Limb (tissue), 2 donors: ENCODE data around the gene SPP2.

Experiments
- DNase-seq, 2 donors: peaks; one replicate each; pipeline ENCODE4 v3.0.0-alpha.2; 2016; ENCODE audit errors: extremely low spot score in 2 of 2

Gene SPP2, protein sequence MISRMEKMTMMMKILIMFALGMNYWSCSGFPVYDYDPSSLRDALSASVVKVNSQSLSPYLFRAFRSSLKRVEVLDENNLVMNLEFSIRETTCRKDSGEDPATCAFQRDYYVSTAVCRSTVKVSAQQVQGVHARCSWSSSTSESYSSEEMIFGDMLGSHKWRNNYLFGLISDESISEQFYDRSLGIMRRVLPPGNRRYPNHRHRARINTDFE

DNA sequence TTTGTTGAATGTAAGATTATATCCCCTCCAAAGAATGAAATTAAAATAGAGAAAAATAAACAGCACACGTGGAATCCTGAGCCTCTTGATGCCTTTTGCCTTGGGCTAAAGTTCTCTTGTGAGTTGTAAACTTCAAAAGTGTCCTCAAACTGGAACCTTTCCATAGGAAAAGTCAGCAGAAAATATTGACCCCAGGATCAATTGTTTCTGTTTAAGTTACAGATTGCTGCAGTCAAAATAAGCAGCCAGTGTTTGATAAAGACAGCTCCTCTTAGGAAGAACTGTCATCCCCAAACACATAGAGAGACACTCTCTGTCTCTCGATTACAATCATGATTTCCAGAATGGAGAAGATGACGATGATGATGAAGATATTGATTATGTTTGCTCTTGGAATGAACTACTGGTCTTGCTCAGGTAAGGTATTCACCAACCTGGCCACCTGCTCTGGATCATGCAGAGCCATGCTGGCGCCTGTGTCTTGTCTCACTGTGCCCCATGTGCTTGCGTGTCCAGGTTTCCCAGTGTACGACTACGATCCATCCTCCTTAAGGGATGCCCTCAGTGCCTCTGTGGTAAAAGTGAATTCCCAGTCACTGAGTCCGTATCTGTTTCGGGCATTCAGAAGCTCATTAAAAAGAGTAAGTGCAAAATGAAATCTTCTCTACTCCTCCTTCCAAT is at the start of gene SPP2:
TSS of gene SPP2 (plus strand) at position 248 of the 681 bp plus-strand sequence. CDS start at position 333, 85 bp downstream.
- no peak for DNase-seq

DNA sequence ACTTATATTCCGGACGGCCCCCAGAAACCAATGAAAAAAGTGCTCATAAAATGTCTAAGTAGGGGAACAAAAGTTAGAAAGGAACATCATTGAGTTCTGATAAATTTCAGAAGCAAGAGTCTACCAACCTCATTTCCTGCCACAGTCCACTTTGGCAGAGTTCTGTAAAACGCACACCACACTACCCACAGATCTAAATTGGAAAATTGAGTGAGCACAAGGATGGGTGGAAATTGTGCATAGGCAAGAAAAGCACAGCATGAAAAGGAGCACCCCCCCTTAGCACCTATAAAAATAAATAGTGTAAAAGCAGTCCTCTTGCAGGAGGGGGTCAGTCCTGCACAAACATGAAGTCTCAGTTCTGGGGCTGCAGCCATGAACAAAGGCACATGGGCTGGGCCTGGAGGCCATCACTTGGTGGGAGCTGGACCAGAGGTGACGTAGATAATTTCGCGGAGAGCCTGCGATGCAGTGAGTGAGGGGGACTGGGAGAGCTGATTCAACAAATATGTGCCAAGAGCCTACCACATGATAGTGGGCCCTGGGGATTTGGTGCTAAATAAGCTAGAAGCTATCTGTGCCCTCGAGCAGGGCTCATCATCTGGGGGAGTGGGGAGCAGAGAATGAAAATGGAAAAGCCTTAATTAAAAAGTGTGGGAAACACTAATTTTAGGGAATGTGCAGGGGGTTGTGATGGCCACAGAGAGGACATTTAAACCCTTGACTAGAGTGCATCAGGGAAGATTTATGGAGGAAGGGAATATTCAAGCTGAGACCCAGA is 48.9 kb upstream of the SPP2 start:
- no peak for DNase-seq

DNA sequence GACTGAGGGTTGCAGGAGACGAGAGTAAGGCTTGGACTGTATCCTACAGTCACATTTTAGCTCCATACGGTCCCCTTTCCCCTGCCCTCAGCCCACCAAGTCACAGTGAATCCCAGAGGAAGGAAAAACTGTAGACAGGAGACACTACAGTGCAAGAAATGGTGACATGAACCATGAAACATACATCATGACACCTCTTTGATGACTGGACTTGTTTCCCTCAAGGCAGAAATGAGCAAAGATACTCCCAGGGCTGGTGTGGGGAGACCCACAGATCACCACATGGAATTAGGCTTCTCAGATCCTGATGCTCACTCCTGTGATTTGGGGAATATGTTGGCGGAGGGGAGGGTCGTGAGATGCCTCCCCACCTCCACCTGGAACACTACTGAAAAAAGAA is 48.2 kb upstream of the SPP2 start:
- DNase-seq, result no peak

DNA sequence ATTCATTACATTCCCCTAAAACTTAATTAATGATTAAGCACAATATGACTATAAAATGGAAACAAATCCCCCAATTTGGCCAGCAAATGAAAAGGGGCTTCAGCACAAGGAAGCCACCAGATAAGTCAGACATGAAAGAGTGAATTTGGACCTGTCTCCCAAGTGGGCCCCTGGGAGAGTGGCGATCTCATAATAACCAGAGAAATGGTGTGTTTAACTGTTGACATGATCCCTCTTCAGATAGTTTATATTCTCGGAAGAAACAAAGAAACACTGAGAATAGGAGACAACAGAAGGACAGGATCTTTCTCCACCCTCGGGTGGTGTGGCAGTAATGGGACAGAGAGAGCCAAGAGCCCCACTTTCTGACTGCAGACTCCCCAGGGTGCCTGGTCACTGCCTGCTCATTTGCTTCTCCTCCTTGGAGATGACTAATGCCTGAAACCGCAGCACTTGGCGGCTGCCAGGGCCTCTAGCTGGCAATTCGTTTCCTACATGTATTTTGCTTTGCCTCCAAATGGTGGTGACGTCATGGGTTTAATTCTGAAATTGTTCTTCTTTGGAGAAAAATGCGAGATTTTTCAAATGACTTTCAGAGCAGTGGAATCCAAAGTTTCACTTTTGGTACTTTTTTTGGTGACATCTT is 46.4 kb upstream of the SPP2 start:
- no peak for DNase-seq

DNA sequence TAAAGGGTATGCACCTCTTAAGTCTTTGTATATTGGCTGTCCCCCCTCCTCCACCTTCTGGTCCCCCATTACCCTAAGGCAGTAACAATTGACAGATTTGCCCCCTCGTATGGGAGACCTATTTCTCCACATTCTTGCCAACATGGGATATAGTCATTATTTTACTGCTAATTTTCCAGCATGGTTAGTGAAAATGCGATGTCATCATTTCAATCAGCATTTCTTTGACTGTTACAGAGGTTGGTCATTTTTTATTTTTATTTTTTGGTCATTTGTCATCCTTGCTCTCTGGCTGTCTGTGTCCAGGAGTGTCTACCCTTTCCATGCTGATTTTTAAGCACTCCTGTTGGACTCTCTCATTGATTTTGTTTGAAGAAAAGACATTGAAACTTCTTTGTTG is 45.4 kb upstream of the SPP2 start:
- no peak for DNase-seq

DNA sequence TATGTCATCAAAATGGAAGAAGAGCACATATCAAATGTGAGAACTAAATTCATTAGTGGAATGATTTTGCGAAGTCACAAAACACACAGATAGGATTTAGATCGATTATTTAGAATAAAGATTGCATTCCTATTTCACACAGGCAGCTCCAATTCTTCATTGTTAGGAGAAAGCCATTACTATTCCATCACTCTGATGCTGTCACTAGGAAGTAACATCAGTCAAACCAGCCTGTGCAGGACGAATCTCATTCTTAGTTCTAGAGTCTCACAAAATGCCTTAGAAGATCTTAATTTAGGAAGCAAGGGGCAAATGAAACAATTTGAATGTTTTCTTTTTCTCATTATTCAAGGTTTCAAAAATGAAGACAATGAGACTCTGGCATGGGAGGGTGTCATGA is 44.0 kb upstream of the SPP2 start:
- DNase-seq, result no peak

DNA sequence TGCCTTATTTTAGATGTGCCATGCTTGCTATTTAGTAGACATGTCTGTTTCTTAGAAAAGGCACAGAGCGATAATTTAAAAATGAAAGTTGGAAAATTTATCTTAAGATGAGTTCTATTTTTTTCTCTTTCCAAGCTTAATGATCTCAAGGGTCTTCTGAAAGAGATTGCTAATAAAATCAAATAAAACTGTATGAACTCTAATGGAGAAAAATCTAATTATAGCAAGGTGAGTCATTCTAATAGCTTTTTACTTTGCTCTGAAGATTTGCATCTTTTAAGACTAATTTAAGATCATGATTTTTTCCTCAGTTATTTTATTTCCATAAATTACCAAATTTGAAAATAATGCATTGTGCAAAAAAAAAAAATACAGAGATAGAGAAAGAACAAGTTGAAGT is 36.1 kb upstream of the SPP2 start:
- DNase-seq, result no peak

DNA sequence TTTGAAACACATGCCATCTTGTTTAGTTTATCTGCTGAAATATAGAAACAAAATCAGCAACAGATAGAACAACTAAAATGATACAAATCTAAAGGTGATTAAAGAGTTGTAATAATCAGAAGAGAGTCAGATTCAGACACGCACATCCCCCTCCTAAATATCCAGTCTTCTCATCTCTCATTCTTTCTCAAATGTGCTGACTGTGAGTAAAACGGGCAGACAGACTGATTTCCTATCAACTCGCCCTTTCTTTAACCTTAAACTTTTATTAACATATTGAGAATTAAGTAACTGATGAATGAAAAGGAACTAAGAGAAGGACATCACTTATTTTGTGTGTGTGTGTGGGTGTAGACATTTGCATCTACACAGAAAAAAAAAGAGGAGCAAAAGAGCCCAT is 34.6 kb upstream of the SPP2 start:
- DNase-seq, result no peak

DNA sequence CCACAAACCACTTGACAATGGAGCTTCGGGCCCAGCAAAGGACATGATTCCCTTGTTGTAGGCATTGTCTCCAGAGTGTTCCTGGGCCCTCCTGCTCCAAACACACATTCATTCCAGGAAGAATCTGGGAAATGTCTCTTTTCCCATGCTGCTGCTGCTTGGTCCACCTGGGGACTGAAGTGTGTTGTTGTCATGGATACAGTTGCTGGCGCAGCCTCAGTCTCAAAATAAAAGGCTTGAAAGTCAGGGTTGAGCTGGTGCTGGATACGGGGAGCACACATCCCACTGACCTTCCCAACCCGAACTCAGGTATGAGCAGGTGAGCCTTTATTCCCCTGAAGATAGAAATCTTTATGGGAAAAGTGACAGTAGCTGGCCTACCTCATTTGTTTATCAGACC is 30.6 kb upstream of the SPP2 start:
- DNase-seq, result no peak

DNA sequence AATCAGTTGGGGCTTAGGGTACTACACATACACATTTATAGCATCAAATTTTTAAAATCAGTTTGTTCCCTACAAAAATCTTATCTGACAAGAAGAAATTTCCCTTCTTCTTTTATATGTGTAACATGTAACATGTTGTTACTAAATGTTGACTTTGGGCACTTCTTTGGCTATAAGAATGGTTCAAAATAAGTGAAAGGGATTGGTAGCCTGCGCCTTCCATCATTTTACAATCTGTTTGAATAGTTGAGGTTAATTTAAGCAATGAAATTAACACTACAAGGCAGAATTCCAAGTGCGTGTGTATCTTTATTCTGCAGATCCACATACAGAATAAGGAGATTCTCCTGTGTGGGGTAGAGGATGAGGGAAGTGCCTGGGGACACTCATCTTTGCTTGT is 30.2 kb upstream of the SPP2 start:
- DNase-seq, result no peak

DNA sequence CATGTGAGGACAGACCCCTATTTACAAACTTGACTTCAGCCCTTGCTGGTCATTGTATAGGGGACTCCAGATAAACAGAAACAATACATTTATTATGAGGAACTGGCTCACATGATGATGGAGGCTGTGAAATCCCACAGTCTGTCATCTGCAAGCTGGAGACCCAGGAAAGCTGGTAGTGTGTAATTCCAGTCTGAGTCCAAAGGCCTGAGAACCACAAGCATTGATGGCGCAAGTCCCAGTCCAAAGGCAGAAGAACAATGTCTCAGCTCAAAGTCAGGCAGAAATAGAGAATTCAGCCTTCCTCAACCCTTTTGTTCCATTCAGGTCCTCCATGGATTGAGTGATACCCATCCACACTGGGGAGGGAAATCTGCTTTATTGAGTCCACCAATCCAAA is 28.1 kb upstream of the SPP2 start:
- DNase-seq, result no peak

DNA sequence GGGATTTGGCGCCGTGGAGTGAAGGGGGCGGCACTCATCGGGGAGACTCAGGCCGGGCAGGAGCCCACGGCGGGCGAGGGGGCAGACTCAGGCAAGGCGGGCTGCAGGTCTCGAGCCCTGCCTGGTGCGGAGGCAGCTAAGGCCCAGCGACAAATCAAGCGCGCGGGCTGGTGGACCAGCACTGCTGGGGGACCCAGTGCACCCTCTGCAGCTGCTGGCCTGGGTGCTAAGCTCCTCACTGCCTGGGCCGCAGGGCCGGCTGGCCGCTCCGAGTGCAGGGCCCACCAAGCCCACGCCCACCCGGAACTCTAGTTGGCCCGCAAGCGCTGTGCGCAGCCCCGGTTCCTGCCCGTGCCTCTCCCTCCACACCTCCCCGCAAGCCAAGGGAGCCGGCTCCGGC is 26.2 kb upstream of the SPP2 start:
- DNase-seq, result no peak

DNA sequence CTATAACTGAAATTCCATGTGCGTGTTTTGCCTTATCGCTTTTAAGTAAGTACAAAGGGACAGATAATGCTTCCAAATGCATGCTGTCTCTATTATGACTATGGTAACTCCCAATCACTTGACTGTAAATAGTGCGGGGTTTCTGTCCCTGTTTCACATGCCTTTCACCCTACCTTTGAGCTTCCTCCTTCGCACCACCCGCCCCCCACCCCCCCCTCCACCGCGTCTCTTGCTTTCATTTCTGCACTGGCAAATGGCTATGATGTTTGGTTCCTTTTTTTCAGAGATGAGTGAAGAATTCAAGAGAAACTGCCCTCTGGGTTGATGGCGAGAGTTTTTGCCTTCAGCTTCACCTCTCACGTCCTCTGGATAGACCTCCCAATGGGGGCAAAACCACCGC is 25.0 kb upstream of the SPP2 start:
- no peak for DNase-seq

DNA sequence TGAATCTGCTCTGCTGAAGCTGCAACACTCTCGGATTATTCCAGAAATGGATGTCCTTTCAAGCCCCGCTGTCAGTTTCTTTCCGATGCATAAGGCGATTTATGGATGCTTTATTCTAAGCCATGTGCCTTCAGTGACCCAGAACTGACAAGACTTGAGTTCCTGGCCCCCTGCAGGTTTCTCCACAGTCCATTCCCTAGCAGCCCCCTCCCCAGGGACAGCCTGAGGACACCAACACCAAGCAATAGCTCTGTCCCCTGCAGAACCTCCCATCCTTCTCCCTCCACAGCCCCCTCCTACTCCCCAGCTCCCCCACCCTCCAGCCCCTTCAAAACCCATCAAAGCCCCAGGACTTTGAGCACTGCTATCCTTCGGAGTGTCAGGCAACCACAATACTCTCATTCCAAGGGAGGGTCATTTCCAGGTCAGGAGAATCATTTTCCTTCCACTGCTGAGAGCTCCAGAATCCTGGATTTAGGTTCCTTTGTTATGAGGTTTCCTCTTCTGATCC is 24.6 kb upstream of the SPP2 start:
- DNase-seq, result peak; percentile 40 to 43

DNA sequence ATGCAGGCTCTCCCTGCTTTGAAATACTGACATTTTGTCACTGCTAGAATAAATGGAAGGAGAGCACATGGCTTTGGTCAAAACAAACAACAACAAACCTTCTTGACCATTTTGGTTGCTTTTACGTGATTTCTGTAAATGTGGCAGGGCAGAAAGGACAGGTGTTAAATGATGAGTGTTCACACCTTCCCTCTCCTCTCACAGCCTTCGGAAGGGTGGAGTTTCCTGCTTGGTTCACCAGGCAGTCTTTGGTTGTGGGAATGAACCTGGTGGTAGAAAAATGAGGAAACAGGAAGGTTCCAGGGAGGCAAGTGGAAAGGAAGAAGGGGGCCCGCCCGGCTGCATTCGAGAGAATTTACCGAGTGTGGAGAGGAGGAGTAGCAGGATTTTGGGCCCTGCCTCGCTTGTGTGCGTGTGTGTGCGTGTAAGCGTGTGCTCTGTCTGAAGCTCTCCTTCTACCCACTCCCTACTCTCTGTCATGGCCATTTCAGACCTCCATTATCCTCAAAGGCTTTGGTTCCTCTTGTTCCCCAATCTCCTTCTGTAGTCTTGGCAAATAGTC is 23.7 kb upstream of the SPP2 start:
- DNase-seq, result no peak

DNA sequence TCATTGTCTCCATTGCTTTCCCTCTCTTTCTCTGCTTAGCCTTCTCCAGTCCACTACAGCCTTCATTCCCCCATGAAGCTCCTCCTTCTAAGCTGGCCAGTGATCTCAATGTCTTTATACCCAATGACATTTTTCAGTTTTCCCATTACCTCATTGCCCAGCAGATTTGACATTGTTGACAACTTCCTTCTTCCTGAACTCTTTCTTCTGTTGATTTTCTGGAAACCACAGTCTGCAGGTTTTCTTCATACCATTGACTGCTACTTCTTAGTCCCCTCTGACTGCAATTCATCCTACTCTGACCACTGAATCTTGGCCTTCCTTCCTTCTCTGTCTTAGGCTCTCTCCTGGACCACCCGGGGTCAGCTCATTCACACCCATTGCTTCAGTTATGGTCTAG is 22.9 kb upstream of the SPP2 start:
- DNase-seq, result no peak

DNA sequence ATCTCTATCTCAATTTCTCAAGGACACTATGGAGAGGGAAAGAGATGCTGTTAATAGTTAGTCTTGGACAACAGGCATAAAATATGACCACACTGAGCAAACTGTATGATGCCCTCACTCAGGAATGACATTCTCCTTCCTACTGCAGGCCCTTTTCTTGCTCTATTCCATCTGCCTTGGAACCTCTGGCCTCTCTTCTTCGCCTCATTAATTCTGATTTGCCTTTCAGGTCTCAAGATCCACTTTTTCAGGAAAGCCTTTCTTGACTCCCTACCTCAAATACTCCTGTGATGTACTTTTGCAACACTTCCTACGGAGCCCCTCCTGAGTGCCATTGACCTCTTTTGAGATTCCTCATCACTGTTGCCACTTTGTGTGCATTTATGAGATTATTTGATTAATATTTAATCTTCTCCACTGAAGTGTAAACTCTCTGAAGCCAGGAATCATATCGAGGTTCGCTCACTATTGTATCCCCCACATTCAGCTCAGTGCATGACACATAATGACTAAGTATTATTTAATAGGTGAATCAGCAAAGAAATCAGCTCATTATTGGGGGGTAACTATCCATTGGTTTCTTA is 21.3 kb upstream of the SPP2 start:
- DNase-seq, result no peak

DNA sequence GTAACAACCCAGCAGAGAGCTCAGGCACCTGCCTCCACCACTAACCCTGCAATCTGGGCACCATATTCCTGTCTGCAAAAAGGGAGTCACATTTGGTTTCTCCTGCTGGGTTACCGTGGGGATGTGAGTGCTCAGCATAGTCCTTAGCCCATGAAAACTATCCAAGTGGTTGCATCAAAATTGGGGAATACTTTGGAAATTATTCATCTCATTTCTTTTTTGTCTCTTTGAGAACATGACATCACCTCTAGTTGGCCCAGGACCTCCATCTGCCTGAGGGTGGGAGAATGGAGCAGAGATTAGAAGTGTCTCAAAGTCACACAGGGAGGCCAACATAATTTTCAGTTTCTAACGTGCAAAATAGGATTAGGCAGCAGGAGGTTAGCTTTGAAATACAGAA is 19.3 kb upstream of the SPP2 start:
- DNase-seq, result no peak

DNA sequence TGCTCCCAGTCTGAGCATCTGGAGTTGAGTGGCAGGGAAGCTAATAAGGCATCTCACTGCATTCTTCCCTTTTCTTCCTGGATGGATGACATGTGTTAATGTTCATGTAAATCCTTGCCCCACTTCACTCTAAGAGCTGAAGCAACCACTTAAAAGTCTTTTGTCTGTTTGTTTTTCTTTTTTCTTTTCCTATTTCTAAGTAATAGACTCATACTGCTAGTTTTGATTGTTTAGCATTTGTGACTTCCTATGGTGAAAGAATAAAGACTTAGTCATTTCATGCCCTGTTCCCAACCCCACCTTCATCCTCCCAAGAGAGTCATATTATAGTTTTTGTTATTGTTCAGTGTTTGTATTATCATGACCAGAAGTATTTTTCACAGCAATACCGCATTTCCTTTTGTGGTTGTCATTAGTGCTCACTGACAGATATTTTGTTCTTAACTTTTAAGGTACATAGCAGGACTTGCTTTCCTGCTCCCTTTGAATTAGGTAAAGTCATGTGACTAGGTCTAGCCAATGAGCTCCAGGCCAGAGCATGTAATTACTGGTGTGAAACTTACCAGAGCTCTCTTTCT is 18.1 kb upstream of the SPP2 start:
- DNase-seq, result no peak

DNA sequence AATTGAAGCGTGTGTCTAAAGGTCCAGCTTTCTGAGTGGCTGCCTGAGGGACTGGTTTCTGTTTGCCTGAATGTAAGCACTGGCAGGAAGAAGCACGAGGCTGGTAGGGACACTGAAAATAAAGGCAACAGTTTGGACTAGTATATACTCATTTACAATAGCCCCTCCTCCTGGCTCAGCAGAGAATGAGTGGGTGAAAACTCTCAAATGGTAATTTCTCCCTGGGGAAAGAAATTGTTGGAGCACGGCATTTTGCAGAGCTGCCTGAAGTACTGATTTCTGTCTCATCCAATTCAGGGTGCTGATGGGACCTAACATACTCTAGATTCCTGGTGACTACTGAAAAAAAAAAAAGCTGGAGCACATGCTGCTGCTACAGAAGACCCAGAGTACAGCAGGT is 17.3 kb upstream of the SPP2 start:
- no peak for DNase-seq

DNA sequence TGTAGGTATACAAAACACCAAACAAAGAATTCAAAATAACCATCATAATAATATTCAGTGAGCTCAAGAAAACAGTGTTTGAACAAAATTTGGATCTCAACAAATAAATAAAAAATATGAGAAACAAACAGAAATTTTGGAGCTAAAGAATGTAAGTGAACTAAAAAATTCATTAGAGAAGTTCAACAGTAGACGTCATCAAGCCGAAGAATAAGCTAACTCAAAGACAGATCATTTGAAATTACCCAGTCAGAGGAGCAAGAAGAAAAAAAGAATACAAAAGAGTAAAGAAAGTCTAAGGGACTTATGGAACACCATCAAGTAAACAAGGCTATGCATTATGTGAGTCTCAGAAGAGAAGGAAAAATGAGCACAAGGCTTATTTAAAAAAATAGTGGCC is 16.6 kb upstream of the SPP2 start:
- no peak for DNase-seq
